ENCODE results near the gene SOAT2.
"Not testable (repeated sequence)": the region's sequence is repeated elsewhere in the genome, so short reads cannot be mapped to it uniquely, and the experiment has no call there.

The SOAT2 gene

GRCh38 chr12:53090105-53090504 is 13.2 kb upstream of the SOAT2 start:
- no peak for DNase-seq

- DNase-seq: no peak
These were observed 12.7 kb upstream of the SOAT2 start for GRCh38 chr12:53090554-53090953.

GRCh38 chr12:53091756-53092155 is 11.5 kb upstream of the SOAT2 start:
- no peak for DNase-seq

- no peak for DNase-seq
These were observed 9.4 kb upstream of the SOAT2 start for GRCh38 chr12:53093777-53094393.

- DNase-seq: no peak
These were observed 8.9 kb upstream of the SOAT2 start for GRCh38 chr12:53094394-53094787.

- DNase-seq: not testable (repeated sequence)
These were observed 8.3 kb upstream of the SOAT2 start for GRCh38 chr12:53094796-53095595.

GRCh38 chr12:53095596-53095895 is 7.7 kb upstream of the SOAT2 start:
- DNase-seq: not testable (repeated sequence)

GRCh38 chr12:53096089-53096741 is 7.1 kb upstream of the SOAT2 start:
- DNase-seq: no peak

- no peak for DNase-seq
These were observed 6.5 kb upstream of the SOAT2 start for GRCh38 chr12:53096759-53097158.

GRCh38 chr12:53097207-53097563 is 6.1 kb upstream of the SOAT2 start:
- no peak for DNase-seq

GRCh38 chr12:53097564-53098353 is 5.5 kb upstream of the SOAT2 start, which contains the start of gene IGFBP6:
IGFBP6 (plus strand) TSS chr12:53097667; CDS start chr12:53097718, 51 bp downstream.
- DNase-seq: peak; percentile 85

- no peak for DNase-seq
These were observed 4.8 kb upstream of the SOAT2 start for GRCh38 chr12:53098354-53098981.

GRCh38 chr12:53099071-53099882 is 4.0 kb upstream of the SOAT2 start:
- DNase-seq: peak; percentile 58

- DNase-seq: no peak
These were observed 2.7 kb upstream of the SOAT2 start for GRCh38 chr12:53100466-53101151.

GRCh38 chr12:53101266-53101665 is 2.0 kb upstream of the SOAT2 start:
- no peak for DNase-seq

- DNase-seq: no peak
These were observed 1.1 kb upstream of the SOAT2 start for GRCh38 chr12:53101931-53102781.

- no peak for DNase-seq
These were observed 597 bp downstream of the SOAT2 start for GRCh38 chr12:53103860-53104305.

- no peak for DNase-seq
These were observed 2.0 kb downstream of the SOAT2 start for GRCh38 chr12:53105256-53105655.

- no peak for DNase-seq
These were observed 2.6 kb downstream of the SOAT2 start for GRCh38 chr12:53105712-53106439.

- no peak for DNase-seq
These were observed 3.8 kb downstream of the SOAT2 start for GRCh38 chr12:53107122-53107521.
